Mesendoderm (in vitro differentiated cells): Measurements from ENCODE around the gene FARP2.
A peak's percentile ranks its signal among the peaks of the same experiment; 100 is the strongest.

Experiments
- DNase-seq: peaks from one replicate; pipeline ENCODE4 v3.0.0; 2013
- H2AK5ac ChIP-seq: 2 replicates; pipeline ENCODE4 v1.6.1; 2013; ENCODE audit warnings: low read length, inconsistent platforms
- H2BK120ac ChIP-seq: 2 replicates; pipeline ENCODE4 v1.6.1; 2013; ENCODE audit warnings: low read depth, mild to moderate bottlenecking, low read length, moderate library complexity, mixed read lengths
- H2BK15ac ChIP-seq: replicated peaks from 2 replicates; pipeline ENCODE4 v1.6.1; 2013; ENCODE audit warnings: low read depth, mild to moderate bottlenecking, moderate library complexity
- H2BK5ac ChIP-seq: 2 replicates; pipeline ENCODE4 v1.6.1; 2013; ENCODE audit warnings: low read length, inconsistent platforms
- H3K18ac ChIP-seq: 2 replicates; pipeline ENCODE4 v1.6.1; 2013; ENCODE audit warnings: mild to moderate bottlenecking, low read length, mixed read lengths
- H3K23ac ChIP-seq: one replicate; pipeline ENCODE4 v1.6.1; 2013; ENCODE audit warnings: low read length
- H3K27ac ChIP-seq: 2 replicates; pipeline ENCODE4 v1.5.1; 2013; ENCODE audit warnings: low read depth, mild to moderate bottlenecking, inconsistent platforms, low read length, moderate library complexity
- H3K27me3 ChIP-seq: 2 replicates; pipeline ENCODE4 v1.6.1; 2013; ENCODE audit warnings: low read length, control low read depth, mild to moderate bottlenecking, inconsistent platforms; ENCODE audit not compliant: insufficient read depth, poor library complexity
- H3K36me3 ChIP-seq: 2 replicates; pipeline ENCODE4 v1.6.1; 2013; ENCODE audit warnings: low read length, inconsistent platforms; ENCODE audit not compliant: control insufficient read depth, insufficient read depth
- H3K4ac ChIP-seq: one replicate; pipeline ENCODE4 v1.6.1; 2013; ENCODE audit warnings: low read depth, mild to moderate bottlenecking, low read length, moderate library complexity
- H3K4me1 ChIP-seq: 2 replicates; pipeline ENCODE4 v1.6.1; 2013; ENCODE audit warnings: low read depth, low read length, inconsistent platforms; ENCODE audit not compliant: control insufficient read depth
- H3K4me2 ChIP-seq: 2 replicates; pipeline ENCODE4 v1.6.1; 2013; ENCODE audit warnings: low read length
- H3K4me3 ChIP-seq: 2 replicates; pipeline ENCODE4 v1.5.1; 2013; ENCODE audit warnings: mild to moderate bottlenecking, low read length
- H3K56ac ChIP-seq: one replicate; pipeline ENCODE4 v1.6.1; 2013; ENCODE audit warnings: low read length
- H3K79me1 ChIP-seq: 2 replicates; pipeline ENCODE4 v1.6.1; 2013; ENCODE audit warnings: low read length, inconsistent platforms
- H3K79me2 ChIP-seq: 2 replicates; pipeline ENCODE4 v1.6.1; 2013; ENCODE audit warnings: mild to moderate bottlenecking, low read length; ENCODE audit not compliant: control insufficient read depth, insufficient read depth
- H3K9ac ChIP-seq: 2 replicates; pipeline ENCODE4 v1.6.1; 2013; ENCODE audit warnings: low read length, inconsistent platforms
- H4K5ac ChIP-seq: one replicate; pipeline ENCODE4 v1.6.1; 2013; ENCODE audit warnings: low read length
- H4K8ac ChIP-seq: one replicate; pipeline ENCODE4 v1.6.1; 2013; ENCODE audit warnings: low read depth, mild to moderate bottlenecking, control low read depth, low read length, moderate library complexity
- WGBS: extraction: QIAGEN DNeasy Blood & Tissue Kit; methylation state at CpG from one replicate; pipeline ENCODE4 v1.1.7; 2013; ENCODE audit warnings: low lambda C conversion rate, missing lambda C conversion rate; ENCODE audit not compliant: insufficient coverage; ENCODE audit errors: extremely low coverage; 5-methylcytosine and 5-hydroxymethylcytosine counted together

The FARP2 gene

DNA sequence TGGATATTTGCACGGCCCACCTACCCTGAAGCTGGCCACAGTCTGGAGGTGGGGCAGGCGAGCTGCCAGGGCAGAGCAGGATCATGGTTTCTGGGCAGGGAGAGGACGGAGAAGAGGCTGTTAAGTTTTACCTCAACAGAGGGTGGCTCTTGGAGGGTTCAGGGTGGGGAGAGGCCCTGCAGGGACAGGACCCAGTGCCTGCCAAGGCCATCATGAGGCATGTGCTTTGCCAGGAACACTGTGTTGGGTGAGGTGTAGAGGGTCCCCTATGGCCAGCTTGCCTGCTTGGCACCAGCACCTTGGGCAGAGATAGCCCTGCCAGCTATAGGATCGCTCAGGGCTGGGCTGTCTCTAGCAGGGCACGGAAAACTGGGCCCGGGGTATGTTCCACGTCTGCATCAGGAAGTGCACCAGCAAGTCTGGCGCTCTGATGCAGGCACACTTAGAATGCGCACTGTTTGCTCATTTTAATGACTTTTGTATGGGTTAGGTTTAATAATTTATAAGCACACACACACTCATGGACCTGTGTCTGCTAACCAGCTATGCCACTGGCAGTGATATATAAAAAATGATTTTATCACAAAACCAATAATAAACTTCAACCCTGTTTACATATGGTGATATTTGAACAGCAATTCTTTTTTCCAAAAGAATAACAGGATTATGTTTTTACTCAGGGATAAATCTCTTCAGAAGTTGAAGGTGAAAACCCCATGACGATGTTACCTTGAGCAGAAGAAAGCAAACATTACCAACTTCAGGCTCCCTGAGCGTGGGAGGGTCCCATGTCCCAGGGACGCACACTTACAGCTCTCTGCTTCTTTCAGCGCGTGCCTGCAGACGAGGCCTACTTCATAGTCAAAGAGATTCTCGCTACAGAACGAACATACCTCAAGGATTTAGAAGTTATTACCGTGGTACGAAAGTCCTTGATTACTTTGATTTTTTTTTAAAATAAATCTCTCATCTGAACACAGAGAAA lies 105.9 kb downstream of the FARP2 start:
- no peak overlapping the region for H2BK5ac ChIP-seq
- WGBS = no CpG with 5 or more reads among the region's 19 CpGs

DNA sequence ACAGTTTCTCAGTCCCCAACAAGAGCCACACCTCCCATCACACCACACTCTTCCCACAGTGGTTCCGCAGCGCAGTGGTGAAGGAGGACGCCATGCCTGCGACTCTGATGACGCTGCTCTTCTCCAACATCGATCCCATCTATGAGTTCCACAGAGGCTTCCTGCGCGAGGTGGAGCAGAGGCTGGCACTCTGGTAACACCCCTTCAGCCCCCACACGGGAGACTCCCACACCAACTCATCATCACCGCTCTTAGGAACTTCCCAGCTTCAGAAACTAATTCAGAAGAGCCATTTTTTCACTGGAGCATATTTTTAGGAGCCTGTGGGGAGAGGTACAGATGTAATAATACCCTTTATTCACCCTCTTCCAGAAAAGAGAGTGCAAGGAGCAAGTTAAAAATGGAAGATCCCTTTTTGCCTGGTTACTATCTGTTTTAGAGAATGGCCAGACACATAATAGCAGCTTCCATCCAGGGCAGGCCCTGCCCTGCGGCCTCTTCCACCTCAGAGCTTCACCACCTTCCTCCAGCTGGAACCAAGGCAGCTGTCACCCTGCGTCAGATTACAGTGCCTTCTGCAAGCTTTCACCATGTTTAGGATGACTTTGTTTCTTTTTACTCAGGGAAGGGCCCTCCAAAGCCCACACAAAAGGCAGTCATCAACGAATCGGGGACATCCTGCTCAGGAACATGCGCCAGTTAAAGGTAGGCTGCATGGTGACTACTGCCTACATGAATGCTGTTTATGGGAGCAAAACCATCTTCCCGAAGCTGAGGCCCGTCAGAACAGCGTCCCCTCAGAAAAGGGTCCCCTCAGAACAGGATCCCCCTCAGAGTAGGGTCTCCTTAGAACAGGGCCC lies 107.4 kb downstream of the FARP2 start:
- no peak overlapping the region for H4K5ac ChIP-seq
- WGBS = no CpG with 5 or more reads among the region's 18 CpGs
- DNase-seq = no peak

More for the DNA sequence above, 105.9 kb downstream of the FARP2 start:
- H3K79me2 ChIP-seq = no peaks in the 10 kb centered on the region
- H3K79me1 ChIP-seq = no peaks in the 10 kb centered on the region
- no peak overlapping the region for H3K56ac ChIP-seq
- no peaks in the 10 kb centered on the region for H3K36me3 ChIP-seq
- H3K4me3 ChIP-seq = no peak overlapping the region
- H3K4me1 ChIP-seq = no peaks in the 10 kb centered on the region
- no peak for DNase-seq
- H4K5ac ChIP-seq = no peak overlapping the region
- no peaks in the 10 kb centered on the region for H3K27me3 ChIP-seq
- no peak overlapping the region for H2AK5ac ChIP-seq
- no peak overlapping the region for H3K4me2 ChIP-seq
- H3K27ac ChIP-seq = no peak overlapping the region
- no peak overlapping the region for H4K8ac ChIP-seq
- no peak overlapping the region for H3K23ac ChIP-seq
- no peak overlapping the region for H3K9ac ChIP-seq
- no peak overlapping the region for H3K4ac ChIP-seq
- H2BK15ac ChIP-seq = no peak overlapping the region
- H2BK120ac ChIP-seq = no peak overlapping the region
- no peak overlapping the region for H3K18ac ChIP-seq

DNA sequence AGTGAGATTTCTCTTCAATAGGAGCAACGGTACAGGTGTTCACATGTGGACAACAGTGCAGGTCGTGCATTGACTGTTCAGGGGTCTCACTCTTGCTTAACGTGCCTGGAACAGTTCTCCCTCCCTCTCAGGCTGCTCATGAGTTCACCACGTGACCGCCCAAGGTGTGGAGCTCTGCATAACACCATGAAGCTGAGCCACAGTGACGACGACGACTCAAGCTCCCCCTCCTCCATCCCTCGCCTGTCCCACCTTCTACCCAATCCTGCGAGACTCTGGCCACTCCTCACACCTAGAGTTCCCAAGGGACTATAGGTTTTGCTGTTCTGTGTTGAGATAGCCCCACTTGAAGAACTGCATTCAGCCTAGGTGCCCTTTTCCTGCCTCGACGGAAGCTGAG lies 109.5 kb downstream of the FARP2 start:
- Histone ChIP-seq H3K4me2 (no peak overlapping the region), H3K4me3 (no peak overlapping the region), H4K8ac (no peak overlapping the region), H3K79me1 (no peaks in the 10 kb centered on the region), H2BK5ac (no peak overlapping the region), H2BK15ac (no peak overlapping the region), H3K18ac (no peak overlapping the region), H3K56ac (no peak overlapping the region), H2AK5ac (no peak overlapping the region), H3K23ac (no peak overlapping the region), H3K4ac (no peak overlapping the region), H3K27ac (no peak overlapping the region), H3K79me2 (no peaks in the 10 kb centered on the region), H3K36me3 (no peaks in the 10 kb centered on the region), H2BK120ac (no peak overlapping the region), H3K27me3 (no peaks in the 10 kb centered on the region), H3K9ac (no peak overlapping the region), H4K5ac (no peak overlapping the region), H3K4me1 (no peaks in the 10 kb centered on the region)
- DNase-seq = peak; percentile 37
- no CpG with 5 or more reads among the region's 12 CpGs for WGBS

More for the DNA sequence above, 107.4 kb downstream of the FARP2 start:
- Histone ChIP-seq H3K4ac (no peak overlapping the region), H3K18ac (no peak overlapping the region), H2BK120ac (no peak overlapping the region), H2BK15ac (no peak overlapping the region), H3K23ac (no peak overlapping the region), H3K9ac (no peak overlapping the region), H3K27ac (no peak overlapping the region), H3K4me2 (no peak overlapping the region), H3K36me3 (no peaks in the 10 kb centered on the region), H2AK5ac (no peak overlapping the region), H3K4me3 (no peak overlapping the region), H3K56ac (no peak overlapping the region), H4K8ac (no peak overlapping the region), H3K27me3 (no peaks in the 10 kb centered on the region), H3K4me1 (no peaks in the 10 kb centered on the region), H3K79me1 (no peaks in the 10 kb centered on the region), H3K79me2 (no peaks in the 10 kb centered on the region), H2BK5ac (no peak overlapping the region)

DNA sequence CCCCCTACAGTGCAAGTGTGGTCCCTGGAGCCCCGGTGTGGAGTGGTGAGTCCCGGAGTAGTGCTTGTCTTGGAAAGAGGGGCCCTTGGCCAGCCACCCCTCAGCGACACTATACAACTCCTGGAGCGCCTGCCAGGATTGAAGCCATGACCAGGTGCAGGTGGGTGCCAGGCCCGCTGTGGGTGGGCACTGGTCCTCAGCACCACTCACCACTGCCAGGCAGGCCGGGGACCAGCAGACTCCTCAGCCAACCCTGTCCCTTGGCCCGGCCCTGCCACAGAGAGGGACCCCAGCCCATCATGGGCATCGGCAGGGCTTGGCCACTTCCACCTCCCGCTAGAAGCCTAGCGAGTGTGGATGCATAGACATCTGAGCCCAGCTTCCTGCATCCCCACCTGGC lies 110.1 kb downstream of the FARP2 start:
- DNase-seq = no peak
- Histone ChIP-seq H3K56ac (no peak overlapping the region), H3K36me3 (no peaks in the 10 kb centered on the region), H4K5ac (no peak overlapping the region), H2AK5ac (no peak overlapping the region), H3K4ac (no peak overlapping the region), H2BK5ac (no peak overlapping the region), H3K4me2 (no peak overlapping the region), H3K23ac (no peak overlapping the region), H3K27ac (no peak overlapping the region), H2BK120ac (no peak overlapping the region), H3K18ac (no peak overlapping the region), H3K4me3 (no peak overlapping the region), H3K27me3 (no peaks in the 10 kb centered on the region), H3K4me1 (no peaks in the 10 kb centered on the region), H3K9ac (no peak overlapping the region), H3K79me1 (no peaks in the 10 kb centered on the region), H2BK15ac (no peak overlapping the region), H4K8ac (no peak overlapping the region), H3K79me2 (no peaks in the 10 kb centered on the region)
- no CpG with 5 or more reads among the region's 10 CpGs for WGBS

DNA sequence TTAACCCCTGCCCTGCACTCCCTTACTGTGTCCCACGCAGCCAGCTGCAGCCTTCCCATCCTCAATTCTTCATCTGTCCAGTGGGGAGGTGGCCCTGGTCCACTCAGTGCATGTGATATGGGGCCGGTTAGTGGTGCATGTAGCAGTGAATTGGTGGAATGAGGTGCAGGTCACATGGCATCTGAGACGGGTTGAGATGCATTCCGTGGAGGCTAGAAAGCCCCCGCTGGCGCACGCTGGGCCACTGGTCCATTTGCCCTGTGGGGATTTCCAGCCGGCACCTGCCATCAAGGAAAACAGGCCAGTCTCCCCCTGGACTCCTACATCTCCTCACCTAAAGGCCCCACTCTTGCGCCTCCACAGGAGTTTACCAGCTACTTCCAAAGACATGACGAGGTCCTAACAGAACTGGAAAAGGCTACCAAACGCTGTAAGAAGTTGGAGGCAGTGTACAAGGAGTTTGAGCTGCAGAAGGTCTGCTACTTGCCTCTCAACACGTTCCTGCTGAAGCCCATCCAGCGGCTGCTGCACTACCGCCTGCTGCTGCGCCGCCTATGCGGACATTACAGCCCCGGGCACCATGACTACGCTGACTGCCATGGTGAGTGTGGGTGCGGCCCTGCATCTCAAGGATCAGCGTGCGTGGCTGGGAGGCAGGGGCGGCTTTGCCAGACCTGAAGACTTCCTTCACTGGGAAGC lies 111.8 kb downstream of the FARP2 start:
- no peak overlapping the region for H3K27ac ChIP-seq
- WGBS = no CpG with 5 or more reads among the region's 23 CpGs
- no peak overlapping the region for H3K4me3 ChIP-seq

More for the DNA sequence above, 111.8 kb downstream of the FARP2 start:
- Histone ChIP-seq H4K8ac (no peak overlapping the region), H3K79me1 (no peaks in the 10 kb centered on the region), H4K5ac (no peak overlapping the region), H3K4me1 (no peaks in the 10 kb centered on the region), H3K23ac (no peak overlapping the region), H2BK120ac (no peak overlapping the region), H3K9ac (no peak overlapping the region), H3K27me3 (no peaks in the 10 kb centered on the region), H3K4ac (no peak overlapping the region), H3K79me2 (no peaks in the 10 kb centered on the region), H2BK5ac (no peak overlapping the region), H3K18ac (no peak overlapping the region), H3K56ac (no peak overlapping the region), H3K36me3 (no peaks in the 10 kb centered on the region), H2BK15ac (no peak overlapping the region), H2AK5ac (no peak overlapping the region), H3K4me2 (no peak overlapping the region)
- no peak for DNase-seq
